ENCODE data around the gene SMTNL1. TPM values are rescaled to one million over a fixed set of nuclear protein-coding genes. Genes with fewer than 3 reads are reported as not detected.

Gene SMTNL1
- total RNA-seq, 2 donors from 2014 or later = not detected

GRCh38 chr11:57514538-57515331, 22.7 kb upstream of the SMTNL1 start:
- Histone ChIP-seq H3K27me3 (no peaks in the 10 kb centered on the region), H3K27ac (peak overlapping the region; percentile 78 to 95 (median 92)), H3K4me3 (peak overlapping the region; percentile 90 to 92), H3K9me3 (no peaks in the 10 kb centered on the region), H3K4me1 (peaks cover 28% of the 10 kb centered on the region), H3K36me3 (replicated peaks in 1 of 2; ENCODE audit: insufficient read depth in 1 of 2, low read depth in 2 of 2) (no peaks in the 10 kb centered on the region)
- ATAC-seq (peak; percentile 82), DNase-seq (peak; percentile 83 to 88 (median 84))
- no peak for TF ChIP-seq CTCF (IDR thresholded peaks at IDR 0.05)
- TF ChIP-seq POLR2A (IDR thresholded peaks at IDR 0.05) = peak; percentile 58 to 83 (median 76)
- intact Hi-C loops (cut with DNase I) = no loop called here
- WGBS, 2 donors = 0 to 1% methylated on average over 37 to 57 of the region's 57 CpGs

- ATAC-seq = peak; percentile 74
- H3K27ac ChIP-seq = peak within 1 kb of the TSS; percentile 78 to 95 (median 92)
- intact Hi-C loops (cut with DNase I) = no loop called here
These were observed 21.9 kb upstream of the SMTNL1 start, which contains the start of gene SLC43A1 for GRCh38 chr11:57515332-57516060. SLC43A1 (minus strand) TSS chr11:57515702; CDS start chr11:57514111, 1,591 bp downstream.

GRCh38 chr11:57516061-57516443, 21.3 kb upstream of the SMTNL1 start:
- Histone ChIP-seq H3K36me3 (replicated peaks in 1 of 2; ENCODE audit: insufficient read depth in 1 of 2, low read depth in 2 of 2) (no peaks in the 10 kb centered on the region), H3K4me3 (peak overlapping the region; percentile 90 to 92), H3K27me3 (no peaks in the 10 kb centered on the region), H3K4me1 (peaks cover 22% of the 10 kb centered on the region), H3K9me3 (no peaks in the 10 kb centered on the region), H3K27ac (peak overlapping the region; percentile 78 to 95 (median 92))
- no peak for TF ChIP-seq POLR2A (IDR thresholded peaks at IDR 0.05)
- no peak for TF ChIP-seq CTCF (IDR thresholded peaks at IDR 0.05)
- 6% methylated on average over 5 of the region's 5 CpGs for WGBS, 2 donors
- ATAC-seq (no peak), DNase-seq (no peak)
- intact Hi-C loops (cut with DNase I) = no loop called here

More at GRCh38 chr11:57515332-57516060, 21.9 kb upstream of the SMTNL1 start, which contains the start of gene SLC43A1:
- Histone ChIP-seq H3K27me3 (no peaks in the 10 kb centered on the region), H3K4me1 (peaks cover 24% of the 10 kb centered on the region), H3K4me3 (peak within 1 kb of the TSS; percentile 90 to 92), H3K9me3 (no peaks in the 10 kb centered on the region), H3K36me3 (replicated peaks in 1 of 2; ENCODE audit: insufficient read depth in 1 of 2, low read depth in 2 of 2) (no peaks in the 10 kb centered on the region)
- TF ChIP-seq POLR2A (IDR thresholded peaks at IDR 0.05) (peak; percentile 54 to 71 (median 69)), CTCF (IDR thresholded peaks at IDR 0.05) (peak in 1 of 7 experiments; percentile 15)
- 0% methylated on average over 29 to 60 of the region's 66 CpGs for WGBS, 2 donors
- peak; percentile 80 to 88 (median 80) for DNase-seq

GRCh38 chr11:57521116-57521515, 16.3 kb upstream of the SMTNL1 start:
- DNase-seq = no peak
- intact Hi-C loops (cut with DNase I) = no loop called here

More at GRCh38 chr11:57521116-57521515, 16.3 kb upstream of the SMTNL1 start:
- Histone ChIP-seq H3K4me3 (no peak overlapping the region), H3K36me3 (replicated peaks in 1 of 2; ENCODE audit: insufficient read depth in 1 of 2, low read depth in 2 of 2) (no peaks in the 10 kb centered on the region), H3K9me3 (no peaks in the 10 kb centered on the region), H3K4me1 (no peaks in the 10 kb centered on the region), H3K27ac (no peak overlapping the region), H3K27me3 (no peaks in the 10 kb centered on the region)
- TF ChIP-seq CTCF (IDR thresholded peaks at IDR 0.05) = no peak
- TF ChIP-seq POLR2A (IDR thresholded peaks at IDR 0.05) = no peak
- WGBS, 2 donors = 97 to 98% methylated on average over 2 of the region's 2 CpGs
- ATAC-seq = no peak

Data from body of pancreas (tissue), 4 donors.